Coronary artery (tissue), 2 donors: ENCODE measurements around the gene WDR54.

ENCODE experiments used
- DNase-seq: peaks from one replicate; pipeline ENCODE4 v3.0.0-alpha.2; 2017; ENCODE audit warnings: low spot score
- H3K27ac ChIP-seq, 2 donors: fragments of 200-600 bp; sonication (generic); one replicate each; pipeline ENCODE4 v1.5.1; 2016 to 2019
- H3K4me3 ChIP-seq: fragments of 200-600 bp; sonication (generic); 2 replicates; pipeline ENCODE4 v1.5.1; 2016; ENCODE audit warnings: mild to moderate bottlenecking, moderate library complexity
- TF ChIP-seq, protein P1 (sequence below): fragments of 200-600 bp; sonication (generic); IDR thresholded peaks from one replicate; pipeline ENCODE4 v1.5.1; 2019; ENCODE audit warnings: antibody characterized with exemption

WDR54 gene

DNA sequence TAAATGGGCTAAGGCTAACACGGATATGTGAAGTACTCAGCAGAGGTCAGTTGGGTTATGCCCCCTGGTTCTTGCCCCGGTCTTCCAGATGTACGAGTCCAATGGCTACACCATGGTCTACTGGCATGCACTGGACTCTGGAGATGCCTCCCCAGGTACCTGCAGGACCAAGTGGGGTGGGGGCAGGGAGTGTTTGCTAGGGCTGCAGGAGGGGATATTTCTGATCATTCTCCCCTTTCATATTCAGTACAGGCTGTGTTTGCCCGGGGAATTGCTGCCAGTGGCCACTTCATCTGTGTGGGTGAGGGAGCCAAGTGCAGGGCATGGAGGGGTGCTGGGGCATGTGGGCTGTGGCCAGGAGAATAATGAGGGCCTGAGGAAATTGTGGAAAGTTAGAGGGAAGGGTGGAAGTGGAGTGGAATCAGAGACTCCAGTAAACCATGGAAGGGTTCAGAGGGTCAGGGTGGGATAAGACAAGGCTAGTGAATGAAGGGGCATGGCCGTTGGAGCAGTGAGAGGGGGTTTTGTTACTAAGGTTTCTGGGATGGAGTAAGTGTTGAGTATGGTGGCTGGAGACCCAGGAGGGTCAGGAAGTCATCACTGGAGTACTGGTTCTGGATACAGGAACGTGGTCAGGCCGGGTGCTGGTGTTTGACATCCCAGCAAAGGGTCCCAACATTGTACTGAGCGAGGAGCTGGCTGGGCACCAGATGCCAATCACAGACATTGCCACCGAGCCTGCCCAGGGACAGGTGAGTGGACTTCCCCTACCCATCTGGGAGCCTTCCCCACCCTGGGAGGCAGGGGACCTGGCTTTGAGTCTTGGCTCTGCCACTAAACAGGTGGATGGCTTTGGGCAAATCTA, 1.9 kb downstream of the WDR54 start:
- no peak for DNase-seq
- H3K4me3 ChIP-seq, result no peak overlapping the region
- TF ChIP-seq, protein P1, sequence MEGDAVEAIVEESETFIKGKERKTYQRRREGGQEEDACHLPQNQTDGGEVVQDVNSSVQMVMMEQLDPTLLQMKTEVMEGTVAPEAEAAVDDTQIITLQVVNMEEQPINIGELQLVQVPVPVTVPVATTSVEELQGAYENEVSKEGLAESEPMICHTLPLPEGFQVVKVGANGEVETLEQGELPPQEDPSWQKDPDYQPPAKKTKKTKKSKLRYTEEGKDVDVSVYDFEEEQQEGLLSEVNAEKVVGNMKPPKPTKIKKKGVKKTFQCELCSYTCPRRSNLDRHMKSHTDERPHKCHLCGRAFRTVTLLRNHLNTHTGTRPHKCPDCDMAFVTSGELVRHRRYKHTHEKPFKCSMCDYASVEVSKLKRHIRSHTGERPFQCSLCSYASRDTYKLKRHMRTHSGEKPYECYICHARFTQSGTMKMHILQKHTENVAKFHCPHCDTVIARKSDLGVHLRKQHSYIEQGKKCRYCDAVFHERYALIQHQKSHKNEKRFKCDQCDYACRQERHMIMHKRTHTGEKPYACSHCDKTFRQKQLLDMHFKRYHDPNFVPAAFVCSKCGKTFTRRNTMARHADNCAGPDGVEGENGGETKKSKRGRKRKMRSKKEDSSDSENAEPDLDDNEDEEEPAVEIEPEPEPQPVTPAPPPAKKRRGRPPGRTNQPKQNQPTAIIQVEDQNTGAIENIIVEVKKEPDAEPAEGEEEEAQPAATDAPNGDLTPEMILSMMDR, result no peak
- H3K27ac ChIP-seq, result no peak overlapping the region

DNA sequence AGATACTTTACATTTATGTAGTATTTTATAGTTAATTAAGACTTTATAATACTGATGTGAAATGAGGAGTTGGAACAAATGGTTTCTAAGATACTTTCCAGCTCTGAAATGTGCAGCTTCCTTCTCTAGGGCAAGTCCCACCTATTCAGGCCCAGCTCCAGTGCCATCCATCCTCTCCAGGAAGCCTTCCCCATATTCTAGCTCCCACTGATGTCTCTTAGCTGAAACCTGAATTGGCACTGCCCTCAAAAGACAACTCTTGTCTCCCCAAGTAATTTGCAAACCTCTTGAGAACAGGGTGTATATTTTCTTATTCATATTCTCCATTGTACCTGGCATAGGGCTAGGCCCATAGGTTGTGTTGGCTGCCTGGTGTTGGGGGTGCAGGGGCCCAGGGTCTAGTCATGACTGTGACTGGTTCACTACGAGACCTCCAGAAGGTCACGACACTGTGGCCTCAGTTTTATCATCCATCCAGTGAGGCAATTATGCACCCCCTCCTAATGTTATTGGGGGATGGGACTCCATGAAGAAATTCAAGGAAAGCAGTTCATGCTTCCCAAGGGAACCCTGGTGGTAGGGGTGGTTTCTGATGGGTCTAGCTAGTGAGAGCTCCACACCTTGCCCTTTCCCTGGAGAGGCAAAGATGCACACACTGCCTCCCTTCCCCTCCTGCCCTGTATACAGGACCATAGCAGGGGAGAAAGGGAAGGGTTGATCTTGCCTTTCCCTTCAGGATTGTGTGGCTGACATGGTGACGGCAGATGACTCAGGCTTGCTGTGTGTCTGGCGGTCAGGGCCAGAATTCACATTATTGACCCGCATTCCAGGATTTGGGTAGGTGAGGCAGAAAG, 2.8 kb downstream of the WDR54 start:
- TF ChIP-seq, protein P1, result no peak
- H3K27ac ChIP-seq, result no peak overlapping the region
- DNase-seq, result no peak
- no peak overlapping the region for H3K4me3 ChIP-seq

DNA sequence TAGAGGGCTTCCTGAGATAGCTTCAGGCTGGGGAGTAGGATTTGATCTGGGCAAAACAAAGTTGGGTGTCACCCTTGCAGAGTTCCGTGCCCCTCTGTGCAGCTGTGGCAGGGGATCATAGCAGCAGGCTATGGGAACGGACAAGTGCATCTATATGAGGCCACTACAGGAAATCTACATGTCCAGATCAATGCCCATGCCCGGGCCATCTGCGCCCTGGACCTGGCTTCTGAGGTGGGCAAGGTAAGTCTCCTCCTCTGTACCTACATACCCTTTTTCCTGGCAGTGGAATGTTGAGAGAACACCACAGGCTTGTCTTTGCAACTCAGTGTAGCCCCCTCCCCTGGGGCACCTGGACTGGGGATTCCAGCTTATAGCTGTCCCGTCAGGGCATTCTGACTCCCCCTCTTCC, 3.5 kb downstream of the WDR54 start:
- no peak for DNase-seq
- Histone ChIP-seq H3K27ac (no peak overlapping the region), H3K4me3 (no peak overlapping the region)
- TF ChIP-seq, protein P1, result no peak

DNA sequence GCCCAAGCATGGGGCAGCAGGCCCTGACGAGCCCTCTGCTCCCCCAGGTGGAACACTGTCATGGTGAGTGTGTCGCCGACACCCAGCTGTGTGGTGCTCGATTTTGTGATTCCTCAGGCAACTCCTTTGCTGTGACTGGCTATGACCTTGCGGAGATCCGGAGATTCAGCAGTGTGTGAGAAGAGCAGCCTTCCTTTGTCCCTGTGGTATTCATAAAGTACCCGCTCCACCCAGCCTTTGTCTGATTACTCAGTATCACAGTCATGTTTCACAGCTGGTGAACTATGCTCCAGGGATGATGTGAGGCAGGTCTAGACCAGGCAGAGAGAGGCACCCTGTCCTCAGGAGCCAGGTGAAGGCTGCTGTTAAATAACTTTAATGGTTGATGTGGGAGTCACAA, 4.0 kb downstream of the WDR54 start:
- no peak for DNase-seq
- TF ChIP-seq, protein P1, result no peak
- Histone ChIP-seq H3K27ac (no peak overlapping the region), H3K4me3 (no peak overlapping the region)

DNA sequence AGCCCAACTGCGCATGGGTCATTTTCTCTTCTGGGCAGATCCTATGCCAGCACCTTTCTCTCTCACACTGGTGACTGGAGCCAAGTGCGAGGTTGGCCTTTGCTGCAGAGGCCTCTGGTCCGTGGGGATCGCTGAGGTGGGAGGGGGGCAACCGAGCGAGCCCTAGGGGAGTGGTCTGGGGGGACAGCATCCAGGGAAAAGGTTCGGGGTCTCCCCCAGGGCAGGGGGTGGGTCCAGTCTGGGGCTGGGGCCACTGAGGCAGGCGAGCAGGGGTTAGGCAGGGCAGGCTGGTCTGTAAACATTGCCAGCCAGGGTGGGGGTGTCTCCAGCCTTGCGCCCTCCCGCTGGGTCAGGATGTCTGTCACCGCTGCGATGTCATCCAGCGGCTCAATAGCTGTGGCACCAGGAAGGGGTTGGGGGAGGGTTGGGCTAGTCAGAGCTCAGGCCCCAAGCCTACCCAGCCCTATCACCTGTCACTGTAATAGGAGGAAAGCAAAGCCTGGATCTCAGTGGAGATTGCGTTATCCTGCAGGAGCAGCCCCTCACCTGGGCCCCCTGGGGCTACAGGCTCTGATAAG, 4.7 kb downstream of the WDR54 start:
- no peak for DNase-seq
- H3K27ac ChIP-seq, result no peak overlapping the region
- no peak overlapping the region for H3K4me3 ChIP-seq
- TF ChIP-seq, protein P1, result no peak

DNA sequence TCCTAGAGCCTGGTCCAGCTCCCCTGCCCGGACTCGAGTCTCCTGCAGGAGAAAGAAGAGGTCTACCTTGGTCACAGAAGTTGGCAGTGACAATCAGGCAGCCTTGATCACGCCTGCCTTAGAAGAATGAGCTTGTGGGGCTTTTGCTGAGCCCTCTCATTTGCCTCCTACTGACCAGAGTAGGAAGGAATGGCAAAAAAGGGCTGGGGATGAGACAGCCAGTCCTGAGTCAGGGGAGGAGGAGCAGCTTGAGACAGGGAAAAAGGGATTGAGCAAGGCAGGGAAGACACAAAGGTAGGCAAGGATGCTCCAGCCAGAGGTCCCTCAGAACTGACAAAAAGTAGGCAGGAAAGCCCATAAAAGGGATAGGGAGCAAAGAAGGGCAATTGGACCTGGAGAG, 6.0 kb downstream of the WDR54 start:
- Histone ChIP-seq H3K27ac (no peak overlapping the region), H3K4me3 (no peak overlapping the region)
- no peak for DNase-seq
- TF ChIP-seq, protein P1, result no peak
